ENCODE results near the gene TNKS1BP1. TPM values are rescaled to one million over a fixed set of nuclear protein-coding genes. Genes with fewer than 3 reads are reported as not detected.

TNKS1BP1 gene
- total and polyA plus RNA-seq, 9 of the 15 experiments (the other 6 are each of a cell fraction or from before 2014, with no cell fraction given): 1.1 to 47.2 (median 10.9) TPM

- Histone ChIP-seq H3K9me1 (ENCODE audit: control insufficient read depth, insufficient read depth, low read length) (no peaks in the 10 kb centered on the region), H2AFZ (ENCODE audit: low read depth, low read length) (peak overlapping the region; percentile 91), H3K27ac (ENCODE audit: extremely low read depth, low read depth, low read length) (no peak overlapping the region), H3K4me2 (ENCODE audit: insufficient read depth, low read length) (peak overlapping the region; percentile 72), H3K4me1 (replicated peaks in 1 of 2; ENCODE audit: control insufficient read depth in 2 of 2, insufficient read depth in 2 of 2, low read length in 2 of 2) (peaks cover 6 to 13% of the 10 kb centered on the region in 2 experiments; a peak in 4 of 5 replicates), H4K20me1 (replicated peaks; ENCODE audit: control insufficient read depth, insufficient read depth, low read length) (no peaks in the 10 kb centered on the region), H3K79me2 (ENCODE audit: control insufficient read depth, insufficient read depth, low read length) (peaks cover 11% of the 10 kb centered on the region), H3K4me3 (no peak overlapping the region), H3K9ac (ENCODE audit: insufficient read depth in 1 of 2, low read depth in 2 of 2, low read length in 2 of 2) (peak overlapping the region in 1 of 2 experiments; percentile 28; a peak in 1 of 4 replicates), H3K36me3 (ENCODE audit: control insufficient read depth, insufficient read depth, low read length) (no peaks in the 10 kb centered on the region), H3K9me3 (replicated peaks; ENCODE audit: control insufficient read depth, insufficient read depth, low read depth, low read length) (no peaks in the 10 kb centered on the region), H3K27me3 (ENCODE audit: control insufficient read depth in 2 of 2, insufficient read depth in 2 of 2, low read length in 2 of 2) (no peaks in the 10 kb centered on the region; a peak in 2 of 5 replicates)
- peak; percentile 51 for FAIRE-seq
- intact Hi-C loops (cut with micrococcal nuclease): loop anchor here (1.0 to 10.0 kb wide), 4 partner anchors 208 to 455 kb away; no protein-coding TSS in a partner anchor
- peak; percentile 83 for ATAC-seq
- 18% methylated on average over 12 of the region's 12 CpGs for WGBS (ENCODE audit: insufficient coverage, low coverage, missing lambda C conversion rate)
- in situ Hi-C loops (cut with MboI): loop anchor here (5.0 to 10.0 kb wide), 3 partner anchors 185 to 1175 kb away; no protein-coding TSS in a partner anchor
- CTCF ChIA-PET (ENCODE audit: low intra/inter-chr PET ratio): interaction anchor here (0.6 to 0.7 kb wide), 2 partner anchors 19 to 338 kb away, joined by 3 read pairs; no protein-coding TSS in a partner anchor
- POLR2A ChIA-PET: interaction anchor here (0.6 to 1.3 kb wide), 5 partner anchors 10 to 462 kb away, joined by 3 to 6 read pairs (median 4); partner anchors contain the start of genes MED19 and TNKS1BP1
- BruUV-seq (replicated peaks): no TSS peak
- peak; percentile 60 to 76 (median 66) for DNase-seq (ENCODE audit: extremely low read depth in 1 of 4, low spot score in 3 of 4)
- TF ChIP-seq MCM2 (IDR thresholded peaks at IDR 0.05; ENCODE audit: low read depth) (no peak), NCOR1 (IDR thresholded peaks at IDR 0.05) (no peak), PRDM10 (IDR thresholded peaks at IDR 0.05; ENCODE audit: partially characterized antibody) (no peak), NFE2 (IDR thresholded peaks at IDR 0.05; ENCODE audit: low read depth) (no peak), GATA2 (CRISPR knock-in tag; IDR thresholded peaks at IDR 0.05) (no peak), ZNF133 (CRISPR knock-in tag; IDR thresholded peaks at IDR 0.05) (no peak), PKNOX1 (IDR thresholded peaks at IDR 0.05) (peak; percentile 97), ZNF785 (CRISPR knock-in tag; IDR thresholded peaks at IDR 0.05) (no peak), ZC3H4 (CRISPR knock-in tag; IDR thresholded peaks at IDR 0.05; ENCODE audit: borderline replicate concordance) (no peak), YBX1 (IDR thresholded peaks at IDR 0.05) (no peak), XRCC3 (IDR thresholded peaks at IDR 0.05) (no peak), CBX3 (IDR thresholded peaks at IDR 0.05; ENCODE audit: borderline replicate concordance in 1 of 2, low read length in 2 of 2) (no peak), RAD21 (CRISPR knock-in tag; conservative IDR thresholded peaks at IDR 0.05 in 1 of 2, IDR thresholded peaks at IDR 0.05 in 1 of 2) (peak; percentile 52 to 79), ZNF174 (CRISPR knock-in tag; IDR thresholded peaks at IDR 0.05) (no peak), POLR2G (IDR thresholded peaks at IDR 0.05; ENCODE audit: low read depth, low read length) (no peak), RB1 (IDR thresholded peaks at IDR 0.05; ENCODE audit: low read depth) (no peak), ZNF695 (CRISPR knock-in tag; IDR thresholded peaks at IDR 0.05) (no peak), MTA3 (IDR thresholded peaks at IDR 0.05; ENCODE audit: borderline replicate concordance) (peak; percentile 45; the same call in 1 of the 2 replicates), ZNF124 (CRISPR knock-in tag; IDR thresholded peaks at IDR 0.05) (no peak), HMG20A (CRISPR knock-in tag; conservative IDR thresholded peaks at IDR 0.05) (no peak), ZNF24 (IDR thresholded peaks at IDR 0.05) (no peak)
These were observed 15.4 kb upstream of the TNKS1BP1 start for GRCh38 chr11:57340039-57340615.

Data from K562 (cell line).